ENCODE data around the gene SSR4.

The SSR4 gene

DNA sequence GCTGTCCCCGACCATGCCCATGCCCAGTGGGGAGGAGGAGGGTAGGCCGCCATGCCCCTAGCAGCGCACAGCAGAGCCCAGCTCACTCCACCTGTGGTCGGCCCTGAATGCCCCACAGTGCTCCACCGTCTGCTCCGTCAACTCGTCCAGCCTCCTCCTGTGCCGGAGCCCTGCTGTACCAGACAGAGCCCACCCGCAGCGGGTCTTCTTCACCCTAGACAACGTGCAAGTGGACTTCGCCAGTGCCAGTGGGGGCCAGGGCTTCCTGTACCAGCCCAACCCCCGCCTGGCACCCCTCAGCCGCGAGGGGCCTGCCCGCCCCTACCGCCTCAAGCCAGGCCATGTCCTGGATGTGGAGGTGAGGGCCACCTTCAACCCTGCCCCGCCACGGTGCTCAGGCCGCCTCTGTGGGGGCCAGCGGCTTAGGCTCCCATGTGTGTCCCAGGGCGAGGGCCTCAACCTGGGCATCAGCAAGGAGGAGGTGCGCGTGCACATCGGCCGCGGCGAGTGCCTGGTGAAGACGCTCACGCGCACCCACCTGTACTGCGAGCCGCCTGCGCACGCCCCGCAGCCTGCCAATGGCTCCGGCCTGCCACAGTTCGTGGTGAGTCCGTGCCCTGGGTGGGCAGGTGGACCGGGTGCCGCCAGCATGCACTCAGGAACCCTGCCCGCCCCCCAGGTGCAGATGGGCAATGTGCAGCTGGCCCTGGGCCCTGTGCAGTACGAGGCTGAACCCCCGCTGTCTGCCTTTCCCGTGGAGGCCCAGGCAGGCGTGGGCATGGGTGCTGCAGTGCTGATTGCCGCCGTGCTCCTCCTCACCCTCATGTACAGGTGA, 20.5 kb upstream of the SSR4 start:
- DNase-seq (ENCODE audit: low spot score), result no peak
- CTCF ChIA-PET, result no interaction called here
- H3K27ac ChIP-seq, result no peak overlapping the region
- TF ChIP-seq, protein P1, sequence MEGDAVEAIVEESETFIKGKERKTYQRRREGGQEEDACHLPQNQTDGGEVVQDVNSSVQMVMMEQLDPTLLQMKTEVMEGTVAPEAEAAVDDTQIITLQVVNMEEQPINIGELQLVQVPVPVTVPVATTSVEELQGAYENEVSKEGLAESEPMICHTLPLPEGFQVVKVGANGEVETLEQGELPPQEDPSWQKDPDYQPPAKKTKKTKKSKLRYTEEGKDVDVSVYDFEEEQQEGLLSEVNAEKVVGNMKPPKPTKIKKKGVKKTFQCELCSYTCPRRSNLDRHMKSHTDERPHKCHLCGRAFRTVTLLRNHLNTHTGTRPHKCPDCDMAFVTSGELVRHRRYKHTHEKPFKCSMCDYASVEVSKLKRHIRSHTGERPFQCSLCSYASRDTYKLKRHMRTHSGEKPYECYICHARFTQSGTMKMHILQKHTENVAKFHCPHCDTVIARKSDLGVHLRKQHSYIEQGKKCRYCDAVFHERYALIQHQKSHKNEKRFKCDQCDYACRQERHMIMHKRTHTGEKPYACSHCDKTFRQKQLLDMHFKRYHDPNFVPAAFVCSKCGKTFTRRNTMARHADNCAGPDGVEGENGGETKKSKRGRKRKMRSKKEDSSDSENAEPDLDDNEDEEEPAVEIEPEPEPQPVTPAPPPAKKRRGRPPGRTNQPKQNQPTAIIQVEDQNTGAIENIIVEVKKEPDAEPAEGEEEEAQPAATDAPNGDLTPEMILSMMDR (conservative IDR thresholded peaks at IDR 0.05; ENCODE audit: low read depth), result no peak
- POLR2A ChIA-PET (ENCODE audit: low non-redundant PET), result no interaction called here

DNA sequence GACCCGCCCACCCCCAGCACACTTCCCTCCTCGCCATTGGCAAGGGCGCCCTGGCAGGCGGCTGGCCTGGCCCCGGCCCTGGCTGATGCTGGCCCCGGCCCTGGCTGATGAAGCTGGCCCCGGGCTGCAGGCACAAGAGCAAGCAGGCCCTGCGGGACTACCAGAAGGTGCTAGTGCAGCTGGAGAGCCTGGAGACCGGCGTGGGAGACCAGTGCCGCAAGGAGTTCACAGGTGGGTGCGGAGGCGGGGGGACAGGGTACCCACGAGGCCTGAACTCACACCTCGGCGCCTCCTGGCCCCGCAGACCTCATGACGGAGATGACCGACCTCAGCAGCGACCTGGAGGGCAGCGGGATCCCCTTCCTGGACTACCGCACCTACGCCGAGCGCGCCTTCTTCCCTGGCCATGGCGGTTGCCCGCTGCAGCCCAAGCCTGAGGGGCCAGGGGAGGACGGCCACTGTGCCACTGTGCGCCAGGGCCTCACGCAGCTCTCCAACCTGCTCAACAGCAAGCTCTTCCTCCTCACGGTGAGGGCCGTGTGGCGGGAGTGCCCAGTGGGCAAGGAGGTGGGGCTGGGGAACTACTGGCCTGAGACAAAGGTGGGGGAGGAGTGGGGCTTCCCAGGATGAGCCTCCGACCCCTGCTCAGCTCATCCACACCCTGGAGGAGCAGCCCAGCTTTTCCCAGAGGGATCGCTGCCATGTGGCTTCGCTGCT, 19.7 kb upstream of the SSR4 start:
- no peak for DNase-seq (ENCODE audit: low spot score)
- TF ChIP-seq, protein P1 (conservative IDR thresholded peaks at IDR 0.05; ENCODE audit: low read depth), result no peak
- H3K27ac ChIP-seq, result no peak overlapping the region
- ChIA-PET CTCF (no interaction called here), POLR2A (ENCODE audit: low non-redundant PET) (no interaction called here)

DNA sequence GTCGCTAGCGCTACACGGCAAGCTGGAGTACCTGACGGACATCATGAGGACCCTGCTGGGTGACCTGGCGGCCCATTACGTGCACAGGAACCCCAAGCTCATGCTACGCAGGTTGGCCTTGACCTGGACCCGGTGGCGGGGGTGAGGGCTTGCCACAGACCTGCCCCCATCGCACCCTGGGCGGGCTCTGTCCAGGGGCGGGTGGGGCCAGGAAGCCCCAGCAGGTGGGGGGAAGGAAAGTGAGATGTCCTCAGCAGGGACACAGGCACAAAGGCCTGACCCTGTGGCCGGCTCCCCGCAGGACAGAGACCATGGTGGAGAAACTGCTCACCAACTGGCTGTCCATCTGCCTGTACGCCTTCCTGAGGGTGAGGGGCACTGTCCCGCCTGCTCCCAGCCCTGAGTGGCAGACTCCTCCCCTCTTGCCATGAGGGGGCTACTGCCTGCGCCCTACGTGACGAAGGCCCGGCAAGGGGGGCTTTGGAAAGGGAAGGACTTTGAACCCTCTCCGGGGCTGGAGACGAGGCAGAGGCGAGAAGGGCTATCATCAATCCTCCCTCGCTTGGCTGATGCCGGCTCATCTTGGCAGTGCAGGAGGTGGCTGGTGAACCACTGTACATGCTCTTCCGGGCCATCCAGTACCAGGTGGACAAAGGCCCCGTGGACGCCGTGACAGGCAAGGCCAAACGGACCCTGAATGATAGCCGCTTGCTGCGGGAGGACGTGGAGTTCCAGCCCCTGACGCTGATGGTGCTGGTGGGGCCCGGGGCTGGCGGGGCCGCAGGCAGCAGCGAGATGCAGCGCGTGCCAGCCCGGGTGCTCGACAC, 19.0 kb upstream of the SSR4 start:
- peak overlapping the region; percentile 83 for H3K27ac ChIP-seq
- DNase-seq (ENCODE audit: low spot score), result no peak
- TF ChIP-seq, protein P1 (conservative IDR thresholded peaks at IDR 0.05; ENCODE audit: low read depth), result no peak
- ChIA-PET POLR2A (ENCODE audit: low non-redundant PET) (no interaction called here), CTCF (no interaction called here)

DNA sequence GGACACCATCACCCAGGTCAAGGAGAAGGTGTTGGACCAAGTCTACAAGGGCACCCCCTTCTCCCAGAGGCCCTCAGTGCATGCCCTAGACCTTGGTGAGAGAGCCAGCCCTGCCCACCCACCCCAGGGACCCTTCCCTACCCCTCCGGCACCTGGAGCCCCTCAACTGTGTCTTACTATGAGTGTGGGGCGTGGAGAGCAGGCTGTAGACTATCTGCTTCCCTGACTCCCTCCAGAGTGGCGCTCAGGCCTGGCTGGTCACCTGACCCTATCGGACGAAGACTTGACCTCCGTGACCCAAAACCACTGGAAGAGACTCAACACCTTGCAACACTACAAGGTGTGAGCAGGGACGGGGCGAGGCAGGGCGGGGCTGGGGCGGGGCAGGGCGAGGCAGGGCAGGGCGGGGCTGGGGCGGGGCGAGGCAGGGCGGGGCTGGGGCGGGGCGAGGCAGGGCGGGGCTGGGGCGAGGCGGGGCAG, 18.3 kb upstream of the SSR4 start:
- ChIA-PET POLR2A (ENCODE audit: low non-redundant PET) (no interaction called here), CTCF (no interaction called here)
- peak overlapping the region; percentile 83 for H3K27ac ChIP-seq
- DNase-seq (ENCODE audit: low spot score), result no peak
- TF ChIP-seq, protein P1 (conservative IDR thresholded peaks at IDR 0.05; ENCODE audit: low read depth), result no peak

DNA sequence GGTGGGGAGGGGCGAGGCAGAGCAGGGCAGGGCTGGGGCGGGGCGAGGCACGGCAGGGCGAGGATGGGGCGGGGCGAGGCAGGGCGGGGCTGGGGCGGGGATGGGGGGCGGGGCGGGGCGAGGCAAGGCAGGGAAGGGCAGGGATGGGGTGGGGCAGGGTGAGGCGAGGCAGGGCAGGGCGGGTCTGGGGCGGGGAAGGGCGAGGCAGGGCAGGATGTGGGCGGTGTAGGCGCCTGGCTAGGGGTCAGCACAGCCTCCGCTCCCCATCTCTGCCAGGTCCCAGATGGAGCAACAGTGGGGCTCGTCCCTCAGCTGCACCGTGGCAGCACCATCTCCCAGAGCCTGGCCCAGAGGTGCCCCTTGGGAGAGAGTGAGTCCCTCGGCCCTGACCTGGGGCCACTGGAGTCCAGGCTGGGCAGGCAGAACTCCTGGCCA, 17.8 kb upstream of the SSR4 start:
- TF ChIP-seq, protein P1 (conservative IDR thresholded peaks at IDR 0.05; ENCODE audit: low read depth), result no peak
- POLR2A ChIA-PET (ENCODE audit: low non-redundant PET), result interaction anchor here (0.6 kb wide), 1 partner anchor 8 kb away, joined by 5 read pairs; no protein-coding TSS in a partner anchor
- no peak for DNase-seq (ENCODE audit: low spot score)
- CTCF ChIA-PET, result no interaction called here
- peak overlapping the region; percentile 83 for H3K27ac ChIP-seq

Measured in RWPE1 (cell line).